ENCODE measurements around the gene MOCS3.
"Not testable (repeated sequence)": the region's sequence is repeated elsewhere in the genome, so short reads cannot be mapped to it uniquely, and the experiment has no call there.

MOCS3 gene

DNA sequence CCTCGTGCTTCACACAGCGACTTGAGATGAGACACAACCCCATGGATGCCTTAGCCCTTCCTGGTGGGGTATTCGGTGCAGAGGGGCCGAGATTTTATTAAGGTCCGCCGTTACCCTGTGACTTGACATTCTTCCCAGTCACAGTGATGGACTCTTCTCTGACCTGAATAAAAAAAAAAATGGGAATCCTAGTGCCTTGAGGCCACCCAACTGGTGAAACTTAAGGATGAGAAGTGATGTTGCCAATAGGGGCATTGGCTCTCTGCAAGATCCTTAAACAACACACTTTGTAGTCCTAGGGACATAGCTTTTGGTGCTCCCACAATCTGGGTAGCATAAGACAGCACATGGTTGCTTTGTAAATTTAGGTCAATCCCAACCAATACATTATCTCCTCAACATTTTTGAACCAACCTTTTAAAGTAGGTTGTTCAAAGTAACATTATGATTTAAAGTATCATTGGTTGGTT is 26.6 kb upstream of the MOCS3 start:
- DNase-seq (ENCODE audit: low spot score): no peak

DNA sequence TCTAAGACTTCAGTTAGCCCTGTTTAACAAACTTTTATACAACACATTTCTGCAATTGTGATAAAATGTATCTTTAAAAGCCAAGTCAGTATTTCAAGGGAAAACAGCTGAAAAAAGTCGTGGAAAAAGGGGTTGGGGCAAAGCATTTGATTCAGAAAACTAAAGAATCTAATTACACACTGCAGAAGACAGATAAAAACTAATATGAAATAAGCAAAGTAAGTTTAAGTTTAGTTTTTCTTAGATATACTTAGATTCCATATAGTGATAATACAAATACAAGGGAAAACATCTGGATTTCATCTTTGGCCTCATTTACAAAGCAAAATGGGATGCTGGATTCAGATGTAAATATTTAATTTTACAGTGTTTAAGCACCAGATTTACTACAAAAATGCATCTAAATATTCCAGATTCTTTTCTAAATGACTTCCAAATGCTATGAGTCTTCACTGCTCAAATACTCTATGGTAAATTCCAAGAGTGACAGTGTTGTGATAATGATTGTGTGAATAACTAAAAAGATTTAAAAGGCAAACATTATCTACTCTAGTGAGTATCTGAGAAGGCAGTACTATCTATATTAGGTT is 25.8 kb upstream of the MOCS3 start:
- no peak for DNase-seq (ENCODE audit: low spot score)

DNA sequence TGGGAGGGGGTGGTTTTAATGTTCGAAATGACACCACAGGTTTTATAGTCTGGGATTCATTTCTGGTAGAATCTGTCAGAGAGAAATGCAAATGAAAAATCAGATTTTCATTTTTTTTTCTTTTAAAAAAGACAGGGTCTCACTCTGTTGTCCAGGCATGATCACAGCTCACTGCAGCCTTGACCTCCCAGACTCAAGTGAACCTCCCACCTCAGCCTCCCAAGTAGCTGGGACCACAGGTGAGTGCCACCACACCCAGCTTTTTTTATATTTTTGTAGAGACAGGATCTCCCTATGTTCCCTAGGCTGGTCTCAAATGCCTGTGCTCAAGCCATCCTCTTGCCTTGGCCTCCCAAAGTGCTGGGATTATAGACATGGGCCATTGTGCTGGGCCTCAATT is 25.0 kb upstream of the MOCS3 start:
- DNase-seq (ENCODE audit: low spot score): no peak

DNA sequence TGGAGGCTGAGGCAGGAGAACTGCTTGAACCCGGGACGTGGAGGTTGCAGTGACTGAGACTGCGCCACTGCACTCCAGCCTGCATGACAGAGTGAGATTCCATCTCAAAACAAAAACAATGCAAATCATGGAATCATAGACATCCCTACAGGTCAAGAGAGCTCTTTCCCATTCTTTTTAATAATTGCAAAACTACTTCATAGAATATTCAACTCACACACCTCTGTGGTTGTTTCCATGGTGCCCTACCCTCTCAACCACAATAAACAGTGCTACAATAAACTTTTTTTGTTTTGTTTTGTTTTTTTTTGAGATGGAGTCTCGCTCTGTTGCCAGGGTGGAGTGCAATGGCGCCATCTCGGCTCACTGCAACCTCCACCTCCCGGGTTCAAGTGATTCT is 15.5 kb upstream of the MOCS3 start:
- no peak for DNase-seq (ENCODE audit: low spot score)

DNA sequence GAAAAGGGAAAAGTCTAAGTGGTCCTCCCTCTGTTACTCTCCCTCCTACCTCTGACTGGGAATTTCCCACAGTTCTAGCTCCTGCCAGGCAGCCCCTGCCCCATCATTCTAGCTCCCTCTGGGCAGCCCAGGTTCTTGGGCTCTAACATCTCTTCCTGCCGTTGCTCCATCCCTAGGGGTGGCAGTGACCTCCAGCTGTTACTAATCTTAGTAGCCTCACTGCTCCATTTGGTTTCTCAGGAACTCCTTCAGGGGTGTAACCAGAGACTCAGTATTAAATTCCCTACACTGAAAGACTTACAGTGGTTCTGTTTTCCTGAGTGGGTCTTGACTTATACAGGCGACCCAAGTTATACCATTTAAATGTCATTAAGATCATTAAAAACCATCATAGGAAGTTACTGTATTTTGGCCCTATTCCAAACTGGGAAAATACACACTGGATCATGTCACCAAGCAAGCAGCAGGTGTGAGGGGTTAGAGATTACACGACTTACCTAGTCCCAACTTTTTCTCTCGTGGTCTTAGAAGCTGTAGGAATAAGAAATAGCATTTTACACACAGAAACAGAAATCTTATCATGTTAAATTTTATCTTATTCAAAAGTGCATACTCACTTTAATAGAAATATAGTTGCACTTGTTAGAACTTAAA is 10.4 kb upstream of the MOCS3 start:
- no peak for DNase-seq (ENCODE audit: low spot score)

DNA sequence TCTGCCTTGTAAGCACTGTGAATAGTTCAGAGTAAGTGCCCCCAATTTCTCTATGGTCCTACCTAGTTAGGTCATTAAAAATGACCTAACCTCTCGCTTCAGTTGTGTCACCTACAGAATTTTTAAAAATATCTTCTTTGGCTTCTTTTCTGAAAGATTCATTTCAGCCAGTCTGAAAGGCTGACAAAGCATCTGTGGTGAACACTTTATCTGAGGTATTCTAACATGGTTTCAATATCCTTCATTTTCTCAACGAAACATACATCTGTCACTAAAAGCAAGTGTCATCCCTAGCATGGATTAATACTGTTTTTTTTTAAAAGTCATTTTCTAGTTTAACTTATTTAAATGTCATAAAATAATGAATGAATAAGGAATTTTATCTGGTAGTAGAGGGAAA is 5.4 kb upstream of the MOCS3 start:
- no peak for DNase-seq (ENCODE audit: low spot score)

DNA sequence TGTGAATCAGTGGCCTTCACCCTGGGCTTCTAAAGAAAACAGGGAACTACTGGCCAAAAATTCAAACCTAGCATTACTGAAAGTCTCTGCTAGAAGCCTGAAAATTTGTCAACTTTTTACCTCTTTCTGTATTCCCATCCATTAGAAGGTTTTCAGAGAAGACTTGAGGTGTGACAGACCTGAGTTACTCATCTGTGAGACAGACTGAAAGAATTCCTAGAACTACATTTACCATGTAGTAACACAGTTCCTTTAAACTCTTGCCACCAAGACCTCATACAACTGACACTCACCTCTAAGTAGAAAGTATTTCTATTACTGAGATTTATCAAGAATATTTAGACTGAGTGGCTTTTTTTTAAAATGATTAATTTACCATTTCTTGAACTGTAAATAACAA is 4.8 kb upstream of the MOCS3 start:
- DNase-seq (ENCODE audit: low spot score): no peak

DNA sequence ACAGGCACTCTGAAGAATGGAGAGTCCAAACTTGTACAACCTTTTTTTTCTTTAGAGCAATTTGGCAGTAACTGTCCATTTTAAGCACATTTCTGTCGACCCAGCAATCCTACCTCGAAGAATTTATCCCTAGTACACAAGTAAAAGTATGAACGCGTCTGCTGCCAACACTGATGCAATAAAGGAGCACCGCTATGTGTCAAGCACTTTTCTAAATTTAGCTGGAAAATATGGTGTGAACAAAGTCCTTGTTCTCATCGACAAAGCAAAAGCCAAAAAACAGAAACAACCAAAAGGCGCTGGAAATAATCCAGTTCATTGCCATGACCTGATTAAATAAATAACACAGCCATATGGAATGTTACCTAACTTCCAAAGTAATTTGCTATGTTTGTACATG is 1.3 kb upstream of the MOCS3 start:
- no peak for DNase-seq (ENCODE audit: low spot score)

DNA sequence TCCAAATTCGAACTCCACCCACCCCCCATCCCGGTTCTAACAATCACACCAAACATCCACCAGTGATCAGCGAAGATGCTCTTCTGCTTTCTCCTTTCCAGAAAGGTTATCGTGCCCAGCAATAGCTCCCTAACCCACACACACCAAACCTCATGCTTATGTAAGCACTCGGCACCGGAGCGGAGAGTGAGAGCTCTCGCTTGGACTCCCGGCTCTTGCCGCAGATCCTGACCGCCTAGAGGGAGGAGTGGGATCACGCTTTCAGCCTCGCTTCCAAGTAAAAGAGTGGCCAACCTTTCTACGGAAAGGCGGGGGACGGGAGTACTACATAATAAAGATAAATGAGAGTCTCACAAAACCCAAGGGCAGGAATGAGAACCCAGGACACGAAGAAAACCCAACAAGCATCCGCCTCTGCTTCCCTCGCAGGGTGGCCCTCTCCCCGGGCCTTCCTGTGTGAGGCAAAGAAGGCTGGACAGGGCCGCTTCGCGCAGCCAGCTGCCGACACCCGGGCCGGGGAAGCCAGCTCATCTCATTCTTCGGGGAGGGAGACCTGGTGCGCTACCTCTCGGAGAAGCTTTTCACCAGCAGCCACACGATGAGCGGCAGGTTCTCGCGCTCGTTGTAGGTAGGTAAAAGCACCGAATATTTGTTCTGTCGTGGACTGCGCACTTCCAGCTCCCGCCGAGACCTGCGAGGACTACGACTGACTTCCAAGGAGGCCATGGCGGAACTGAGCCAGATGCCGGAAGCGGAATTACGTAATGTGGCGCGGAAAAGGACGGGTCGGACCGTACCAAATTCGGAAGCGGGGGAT is 612 bp upstream of the MOCS3 start, which contains the start of gene DPM1:
TSS of gene DPM1 (minus strand) at position 735 of the 817 bp plus-strand sequence. CDS start at position 726, 9 bp downstream.
- peak; percentile 87 for DNase-seq (ENCODE audit: low spot score)

DNA sequence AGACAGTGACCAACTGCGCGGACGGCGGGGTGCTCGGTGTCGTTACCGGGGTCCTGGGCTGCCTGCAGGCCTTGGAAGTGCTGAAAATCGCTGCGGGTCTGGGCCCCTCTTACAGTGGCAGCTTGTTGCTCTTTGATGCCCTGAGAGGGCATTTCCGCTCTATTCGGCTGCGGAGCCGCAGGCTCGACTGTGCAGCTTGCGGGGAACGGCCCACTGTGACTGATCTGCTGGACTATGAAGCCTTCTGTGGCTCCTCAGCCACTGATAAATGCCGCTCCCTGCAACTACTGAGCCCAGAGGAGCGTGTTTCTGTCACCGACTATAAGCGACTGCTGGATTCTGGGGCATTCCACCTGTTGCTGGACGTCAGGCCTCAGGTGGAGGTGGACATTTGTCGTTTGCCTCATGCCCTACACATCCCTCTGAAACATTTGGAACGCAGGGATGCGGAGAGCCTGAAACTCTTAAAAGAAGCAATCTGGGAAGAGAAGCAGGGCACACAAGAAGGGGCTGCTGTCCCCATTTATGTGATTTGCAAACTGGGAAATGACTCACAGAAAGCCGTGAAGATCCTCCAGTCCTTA is 1.0 kb downstream of the MOCS3 start:
- DNase-seq (ENCODE audit: low spot score): no peak

DNA sequence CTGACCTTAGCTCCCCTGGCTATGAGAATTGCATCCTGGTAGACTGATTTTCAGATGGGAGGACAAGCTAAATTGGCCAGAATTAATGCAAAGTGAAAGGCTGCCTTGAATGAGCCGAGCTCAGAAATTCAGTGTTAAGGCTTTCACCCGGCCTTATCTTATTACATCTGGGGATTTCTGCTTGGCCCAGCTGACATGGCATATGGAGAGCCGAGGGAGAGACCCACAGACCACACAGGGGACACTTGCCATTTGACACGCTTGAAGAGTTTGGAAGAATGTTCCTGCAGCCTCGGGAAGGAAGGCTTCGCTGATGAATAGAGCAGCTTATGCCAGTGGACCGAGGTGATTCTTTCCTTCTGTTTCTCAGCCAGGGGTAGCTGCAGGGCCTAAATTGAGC is 9.0 kb downstream of the MOCS3 start:
- DNase-seq (ENCODE audit: low spot score): no peak

DNA sequence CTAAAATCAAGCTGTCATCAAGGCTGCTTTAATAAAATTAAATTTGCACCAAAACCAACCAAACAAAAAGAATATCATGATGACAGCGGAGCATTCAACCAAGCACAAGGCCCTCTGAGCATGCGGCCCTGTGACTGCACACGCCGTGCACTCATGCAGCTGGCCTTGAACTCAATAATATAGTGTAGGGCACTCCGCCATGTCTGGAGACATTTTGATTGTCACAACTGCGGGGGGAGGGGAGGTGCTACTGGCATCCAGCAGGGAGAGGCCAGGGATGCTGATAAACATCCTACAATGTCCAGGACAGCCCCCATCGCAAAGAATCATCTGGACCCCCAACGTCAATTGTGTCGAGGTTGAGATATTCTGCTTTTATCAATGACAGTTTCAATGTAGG is 9.7 kb downstream of the MOCS3 start:
- no peak for DNase-seq (ENCODE audit: low spot score)

DNA sequence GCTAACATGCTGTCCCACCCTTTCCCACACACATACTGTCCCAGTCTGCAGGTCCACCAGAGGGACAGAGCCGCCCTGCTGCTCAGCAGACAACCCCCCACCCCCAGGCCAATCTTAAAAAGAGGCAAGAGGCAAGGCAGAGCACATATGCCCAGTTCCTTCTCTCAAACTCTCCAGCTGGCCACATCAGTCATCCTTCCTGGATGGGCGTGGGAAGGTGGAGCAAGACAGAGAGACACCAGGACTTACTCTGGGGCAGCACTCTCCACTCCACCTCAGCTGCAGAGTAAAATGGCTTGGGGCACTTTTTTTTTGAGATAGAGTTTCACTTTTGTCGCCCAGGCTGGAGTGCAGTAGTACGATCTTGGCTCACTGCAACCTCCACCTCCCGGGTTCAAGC is 10.8 kb downstream of the MOCS3 start:
- no peak for DNase-seq (ENCODE audit: low spot score)

DNA sequence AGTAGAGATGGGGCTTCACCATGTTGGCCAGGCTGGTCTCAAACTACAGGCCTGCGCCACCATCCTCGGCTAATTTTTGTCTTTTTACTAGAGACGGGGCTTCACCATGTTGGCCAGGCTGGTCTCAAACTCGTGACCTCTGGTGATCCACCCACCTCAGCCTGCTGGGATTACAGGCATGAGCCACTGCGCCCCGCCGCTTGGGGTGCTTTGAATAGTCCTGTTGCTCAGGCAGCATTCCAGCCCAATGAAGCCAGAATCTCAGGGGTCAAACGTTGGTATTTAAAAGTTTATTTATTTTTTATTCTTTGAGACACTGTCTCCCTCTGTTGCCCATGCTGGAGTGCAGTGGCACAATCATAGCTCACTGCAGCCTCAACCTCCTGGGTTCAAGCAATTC is 11.3 kb downstream of the MOCS3 start:
- DNase-seq (ENCODE audit: low spot score): no peak

DNA sequence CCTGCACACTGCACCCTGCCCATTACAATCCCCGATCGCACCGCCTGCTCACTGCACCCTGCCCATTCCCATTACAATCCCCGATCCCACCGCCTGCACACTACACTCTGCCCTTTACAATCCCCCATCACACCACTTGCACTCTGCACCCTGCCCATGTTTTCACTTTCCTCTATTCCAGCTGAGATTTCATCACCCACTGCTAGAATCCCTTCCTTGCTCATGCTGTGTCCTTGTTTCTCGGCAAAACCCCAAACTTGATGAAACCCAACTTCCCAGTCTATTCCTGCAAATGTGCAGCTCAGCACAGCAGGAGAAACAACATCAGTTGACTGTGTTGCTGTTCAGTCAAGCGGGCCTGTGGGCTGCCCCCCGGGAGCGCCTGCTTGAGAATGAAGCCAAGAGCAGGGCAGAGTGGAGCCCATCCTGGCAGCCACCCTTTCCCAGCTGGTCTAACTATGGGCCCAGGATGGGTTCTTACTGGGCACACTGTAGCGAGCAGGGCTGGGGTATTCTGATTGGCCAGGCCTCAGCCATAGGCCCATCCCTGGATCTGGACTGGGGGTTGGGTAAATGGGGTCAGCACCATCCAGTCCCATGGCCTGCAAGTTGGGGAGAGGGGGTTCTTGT is 17.2 kb downstream of the MOCS3 start:
- DNase-seq (ENCODE audit: low spot score): no peak

DNA sequence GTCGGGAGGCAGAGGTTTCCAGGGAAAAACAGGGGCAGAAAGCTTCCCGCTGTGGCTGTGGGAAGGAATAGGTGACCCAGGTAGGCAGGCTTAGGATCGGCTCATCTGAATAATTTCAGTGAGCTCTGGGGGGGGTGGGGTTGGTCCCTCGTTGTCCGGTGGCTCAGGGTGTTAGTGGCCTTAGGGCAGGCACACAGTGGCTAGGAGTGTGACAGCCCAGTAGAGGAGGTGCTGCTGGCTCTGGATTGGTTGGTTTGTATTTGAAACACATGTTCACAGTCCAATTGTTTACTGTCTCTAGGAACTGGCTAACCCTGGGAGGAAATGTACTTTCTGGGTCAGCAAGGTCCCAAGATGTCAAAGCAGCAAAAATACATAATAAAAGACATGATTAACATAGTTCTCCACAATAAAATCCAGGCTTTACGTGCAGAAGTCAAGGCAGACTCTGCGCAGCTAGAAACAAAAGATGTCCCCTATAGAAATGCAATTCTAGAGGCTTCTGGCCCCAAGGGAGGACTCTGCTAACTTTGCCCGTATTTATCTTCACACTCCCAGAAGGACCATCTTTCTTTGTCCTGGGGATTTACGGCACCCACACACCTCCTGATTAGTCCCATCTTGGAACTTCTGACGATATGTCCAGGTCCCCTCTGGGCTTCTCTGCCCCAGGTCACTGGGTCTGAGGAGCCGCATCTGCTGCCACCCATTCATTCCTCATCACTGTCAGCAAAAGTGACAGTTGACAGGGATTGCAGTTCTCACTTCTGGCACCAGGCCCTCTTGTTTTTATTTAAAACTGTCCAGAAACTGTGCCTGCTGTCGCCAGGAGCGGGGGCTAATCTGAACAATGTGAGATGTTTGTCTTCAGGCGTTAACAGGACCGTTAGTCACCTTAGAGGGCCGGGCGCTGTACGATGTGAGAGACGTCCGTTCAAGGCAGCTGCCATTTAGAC is 18.7 kb downstream of the MOCS3 start:
- no peak for DNase-seq (ENCODE audit: low spot score)

DNA sequence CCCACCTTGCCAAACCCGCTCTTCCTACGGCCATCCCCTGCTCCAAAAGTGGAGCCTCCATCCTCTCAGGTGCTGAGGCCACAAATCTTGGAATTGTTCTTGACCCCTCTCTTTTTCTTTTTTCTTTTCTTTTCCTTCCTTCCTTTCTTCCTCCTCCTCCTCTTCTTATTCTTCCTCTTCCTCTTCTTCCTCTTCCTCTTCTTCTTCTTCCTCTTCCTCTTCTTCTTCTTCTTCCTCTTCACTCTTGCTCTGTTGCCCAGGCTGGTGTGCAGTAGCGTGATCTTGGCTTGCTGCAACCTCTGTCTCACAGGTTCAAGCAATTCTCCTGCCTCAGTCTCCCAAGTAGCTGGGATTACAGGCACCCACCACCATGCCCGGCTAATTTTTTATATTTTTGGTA is 19.9 kb downstream of the MOCS3 start:
- DNase-seq (ENCODE audit: low spot score): not testable (repeated sequence)

DNA sequence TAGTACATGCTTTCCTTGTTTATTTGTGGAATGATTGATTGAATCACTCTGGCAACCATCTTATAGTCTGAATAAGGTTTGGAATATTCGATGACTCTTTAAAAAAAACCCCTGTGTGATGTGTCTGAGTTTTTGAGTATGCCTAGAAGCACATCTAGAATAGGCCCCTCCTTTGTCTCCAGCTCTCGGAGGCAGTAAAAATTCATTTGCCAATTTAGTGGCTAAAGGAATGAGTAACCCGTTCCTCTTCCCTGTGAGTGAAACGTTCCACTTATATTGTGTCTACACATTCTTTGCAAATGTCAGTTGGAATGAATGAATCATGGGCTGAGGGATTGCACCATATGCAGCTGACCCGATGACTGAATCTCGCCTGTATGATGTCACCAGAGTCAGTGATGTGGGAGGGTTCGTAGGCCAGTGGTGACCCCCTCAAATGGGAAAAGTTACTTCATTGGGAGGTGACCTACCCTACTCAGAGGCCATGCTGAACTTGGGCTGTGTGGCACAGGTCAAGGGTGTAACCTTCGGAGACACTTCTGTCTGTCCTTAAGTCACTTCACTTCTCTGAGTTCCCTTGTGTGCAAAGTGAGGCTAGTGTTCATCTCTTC is 21.6 kb downstream of the MOCS3 start:
- DNase-seq (ENCODE audit: low spot score): no peak

DNA sequence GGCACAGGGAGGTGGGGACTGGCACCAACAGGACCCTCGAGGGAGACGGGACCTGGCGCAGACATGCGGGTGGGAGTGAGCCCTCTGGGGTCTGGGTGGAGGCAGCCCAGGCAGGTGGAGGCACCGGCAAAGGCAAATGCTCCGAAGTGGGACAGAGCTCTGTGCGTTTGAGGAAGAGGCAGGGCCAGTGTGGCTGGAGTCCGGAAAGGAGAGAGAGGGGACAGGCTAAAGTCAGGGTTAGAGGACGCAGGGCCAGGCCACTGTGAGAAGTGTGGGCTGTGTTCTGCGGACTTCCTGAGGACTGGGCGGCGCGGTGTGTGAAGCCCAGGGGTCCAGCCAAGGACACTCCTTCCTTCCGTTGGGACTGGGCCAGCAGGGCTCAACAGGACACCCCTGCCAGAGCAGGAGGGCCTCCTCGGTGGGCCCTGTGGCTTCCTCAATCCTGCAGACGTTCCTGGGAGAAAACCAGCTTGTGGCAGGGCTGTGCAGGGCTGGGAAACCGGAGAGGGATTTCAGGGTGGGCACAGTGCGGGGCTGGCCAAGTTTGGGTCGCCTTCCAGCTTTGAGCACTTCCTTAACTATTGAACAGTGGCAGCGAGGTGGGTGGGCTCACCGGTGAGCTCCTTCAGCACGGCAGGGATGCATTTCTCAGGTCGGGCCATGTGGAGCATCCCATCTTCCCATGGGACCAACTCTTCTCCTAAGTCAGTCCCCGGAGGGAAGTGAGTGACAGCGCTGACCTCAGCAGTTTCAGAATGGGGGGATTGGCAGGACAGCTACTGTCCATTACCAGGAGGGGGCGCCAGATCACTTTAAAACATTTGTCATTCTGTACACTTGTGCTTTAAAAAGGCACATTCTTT is 22.5 kb downstream of the MOCS3 start:
- peak; percentile 61 for DNase-seq (ENCODE audit: low spot score)

DNA sequence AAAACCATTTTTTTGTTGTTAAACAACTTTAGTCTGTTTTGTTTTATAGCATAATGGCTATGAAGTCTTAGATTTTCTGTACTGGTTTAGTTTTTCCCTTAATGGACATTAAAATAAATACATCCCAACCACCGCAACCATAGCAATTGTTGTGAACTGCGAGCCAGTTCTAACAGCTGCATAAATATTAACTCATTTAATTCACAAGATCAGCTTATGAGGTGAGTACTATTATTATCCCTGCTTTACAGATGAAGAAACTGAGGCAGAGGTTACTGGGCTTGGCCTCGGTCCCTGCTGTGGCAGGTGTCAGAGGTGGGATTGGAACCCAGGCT is 23.1 kb downstream of the MOCS3 start:
- no peak for DNase-seq (ENCODE audit: low spot score)

Measured in CD4-positive, alpha-beta T cell treated with Interleukin-15 for 4 hours (primary cell).